Activated T-helper 9 cell treated with anti-CD3 and anti-CD28 coated beads, Interleukin-2, amount 50 U/mL, for 16 hours (primary cell): ENCODE data around the gene NUDT19.
"Not testable (repeated sequence)": the region's sequence is repeated elsewhere in the genome, so short reads cannot be mapped to it uniquely, and the experiment has no call there.

Experiments used
- DNase-seq: peaks from one replicate; pipeline ENCODE4 v3.0.0-alpha.2; 2020; ENCODE audit warnings: low read depth

NUDT19 gene

GRCh38 chr19:32716203-32716602, 24.6 kb downstream of the NUDT19 start:
- DNase-seq: not testable (repeated sequence)

GRCh38 chr19:32717496-32717895, 25.9 kb downstream of the NUDT19 start:
- no peak for DNase-seq

- no peak for DNase-seq
These were observed 26.7 kb downstream of the NUDT19 start for GRCh38 chr19:32718286-32718685.

GRCh38 chr19:32719611-32720059, 28.0 kb downstream of the NUDT19 start, which contains the start of gene TDRD12:
TSS of gene TDRD12 (plus strand) at chr19:32719767. CDS start at chr19:32720073, 306 bp downstream.
- DNase-seq: no peak

- no peak for DNase-seq
These were observed 28.8 kb downstream of the NUDT19 start for GRCh38 chr19:32720216-32720935.

- DNase-seq: no peak
These were observed 29.3 kb downstream of the NUDT19 start for GRCh38 chr19:32720936-32721250.

DNA sequence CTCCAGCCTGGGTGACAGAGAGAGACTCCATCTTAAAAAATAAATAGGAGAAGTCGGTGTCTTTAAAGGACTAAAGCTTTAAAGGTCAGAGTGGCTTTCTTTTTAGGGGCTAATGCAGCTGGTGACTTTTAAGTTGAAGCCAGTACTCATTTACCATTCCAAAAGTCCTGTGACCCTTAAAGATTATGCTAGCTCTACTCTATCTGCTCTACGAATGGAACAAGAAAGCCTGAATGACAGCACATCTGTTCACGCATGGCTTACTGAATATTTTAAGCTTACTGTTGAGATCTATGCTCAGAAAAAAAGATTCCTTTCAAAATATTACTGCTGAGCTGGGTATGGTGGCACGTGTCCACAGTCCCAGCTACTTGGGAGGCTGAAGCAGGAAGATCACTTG, 44.3 kb downstream of the NUDT19 start:
- DNase-seq: no peak

GRCh38 chr19:32743021-32743420, 51.4 kb downstream of the NUDT19 start:
- DNase-seq: no peak

DNA sequence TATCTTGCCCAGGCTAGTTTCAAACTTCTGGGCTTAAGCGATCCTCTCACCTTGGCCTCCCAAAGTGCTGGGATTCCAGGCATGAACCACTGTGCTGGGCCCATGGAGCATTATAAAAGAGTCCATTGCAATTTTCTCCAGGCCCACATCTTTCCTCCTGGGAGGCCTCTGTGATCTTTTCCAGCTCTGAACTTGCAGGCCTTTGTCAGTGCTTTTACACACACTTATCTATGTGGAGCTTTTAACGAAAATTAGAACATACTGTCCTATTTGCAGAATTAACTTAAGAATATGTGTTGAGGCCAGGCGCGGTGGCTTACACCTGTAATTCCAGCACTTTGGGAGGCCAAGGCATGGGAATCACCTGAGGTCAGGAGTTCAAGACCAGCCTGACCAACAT, 51.8 kb downstream of the NUDT19 start:
- DNase-seq: no peak

DNA sequence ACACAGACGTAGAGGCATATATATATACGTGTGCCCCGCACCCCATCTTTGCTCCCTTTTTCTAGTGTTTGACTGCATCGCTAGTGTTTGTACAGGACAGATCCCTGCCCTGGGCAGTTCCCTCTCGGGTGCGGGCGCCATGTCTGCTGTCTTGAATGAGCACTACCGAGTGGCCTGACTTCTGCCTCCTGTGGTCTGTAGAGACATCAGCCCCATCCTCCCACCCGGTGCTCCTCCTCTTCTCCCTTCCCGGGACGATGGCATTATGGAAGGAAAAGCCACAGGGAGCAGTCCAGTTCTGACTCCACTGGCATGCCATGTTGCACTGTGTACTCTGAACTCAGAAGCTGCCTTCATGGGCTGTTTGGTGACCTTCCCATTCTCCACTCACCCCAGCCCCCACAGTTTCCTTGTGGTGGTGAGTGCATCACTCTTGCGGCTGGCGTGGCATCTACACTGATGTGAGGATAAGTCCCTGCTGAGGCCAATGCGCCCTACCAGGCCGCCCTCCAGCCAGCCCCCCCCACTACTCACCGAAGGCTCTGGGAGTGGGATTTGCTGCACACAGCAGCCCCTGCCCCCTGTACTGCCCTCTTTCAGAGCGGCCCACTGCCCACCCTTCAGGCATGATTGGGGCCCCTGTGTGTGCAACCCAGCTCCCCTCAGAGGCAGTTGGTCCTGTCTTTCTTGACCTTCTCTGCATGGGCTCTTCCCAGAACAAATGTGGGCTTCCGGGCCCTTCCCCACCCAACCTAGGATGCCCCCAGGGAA, 53.1 kb downstream of the NUDT19 start:
- DNase-seq: no peak

- not testable (repeated sequence) for DNase-seq
These were observed 54.1 kb downstream of the NUDT19 start for GRCh38 chr19:32745594-32746251.

- not testable (repeated sequence) for DNase-seq
These were observed 55.1 kb downstream of the NUDT19 start for GRCh38 chr19:32746631-32747196.

DNA sequence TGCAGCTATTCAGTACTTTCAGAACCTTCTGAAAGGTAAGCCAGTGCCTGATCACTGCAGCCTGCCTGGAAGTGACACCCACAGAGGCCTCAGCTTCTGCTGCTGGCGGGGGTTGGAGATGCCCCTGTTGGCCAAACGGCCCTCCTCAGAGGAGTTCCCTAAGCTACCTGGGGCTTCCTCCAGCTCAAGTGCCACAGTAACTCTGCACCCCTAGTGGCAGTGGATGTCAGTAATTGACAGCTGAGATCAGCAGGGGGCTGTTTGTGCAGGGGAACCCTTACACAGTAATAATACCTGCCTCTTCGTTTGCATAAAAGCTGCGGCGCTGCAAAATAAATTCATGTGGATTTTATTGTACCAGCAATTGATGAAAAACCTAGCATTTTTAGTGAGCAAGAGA, 56.9 kb downstream of the NUDT19 start:
- DNase-seq: no peak

GRCh38 chr19:32748948-32749347, 57.3 kb downstream of the NUDT19 start:
- DNase-seq: no peak

DNA sequence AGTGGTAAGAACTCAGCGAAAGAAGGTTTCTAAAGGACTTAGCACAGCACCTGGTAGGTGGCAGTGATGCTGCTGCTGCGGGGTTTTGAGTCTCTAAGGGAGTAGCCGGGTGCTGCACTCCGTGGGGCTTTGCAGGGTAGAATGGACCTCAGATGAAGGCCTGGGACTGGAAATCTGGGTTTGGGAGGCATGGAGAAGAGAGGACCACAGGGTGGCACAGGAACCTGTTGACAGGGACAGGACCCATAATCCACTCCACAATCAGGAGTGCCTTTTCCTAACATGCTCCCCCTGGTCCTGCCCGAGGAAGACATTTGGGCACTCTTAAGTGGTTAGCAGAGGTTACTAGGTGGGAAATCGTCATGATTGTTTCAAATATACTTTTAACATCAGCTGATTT, 57.7 kb downstream of the NUDT19 start:
- DNase-seq: no peak

DNA sequence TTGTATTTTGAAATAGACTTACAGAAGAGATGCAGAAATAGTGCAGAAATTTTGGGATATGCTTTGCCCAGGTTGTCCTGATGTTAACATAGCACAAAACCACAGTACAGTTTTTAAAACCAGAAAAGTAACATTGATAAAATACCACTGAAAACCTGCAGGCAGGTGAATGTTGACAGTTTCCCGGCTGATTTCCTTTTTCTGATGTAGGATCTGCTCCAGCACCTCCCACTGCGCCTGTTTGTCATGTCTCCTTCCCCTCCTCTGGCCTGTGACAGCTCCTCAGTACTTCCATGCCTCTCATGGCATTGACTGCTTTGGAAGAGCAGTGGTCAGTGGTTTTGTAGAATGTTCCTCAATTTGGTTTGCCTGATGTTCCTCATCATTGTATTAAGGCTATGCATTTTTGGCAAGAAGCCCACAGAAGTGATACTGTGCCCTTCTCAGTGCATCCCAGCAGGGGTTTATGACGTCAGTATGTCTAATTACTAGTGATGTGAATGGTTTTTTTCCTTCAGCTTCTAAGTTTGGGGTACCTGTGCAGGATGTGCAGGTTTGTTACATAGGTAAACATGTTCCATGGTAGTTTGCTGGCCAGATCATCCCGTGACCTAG, 58.9 kb downstream of the NUDT19 start:
- DNase-seq: no peak

DNA sequence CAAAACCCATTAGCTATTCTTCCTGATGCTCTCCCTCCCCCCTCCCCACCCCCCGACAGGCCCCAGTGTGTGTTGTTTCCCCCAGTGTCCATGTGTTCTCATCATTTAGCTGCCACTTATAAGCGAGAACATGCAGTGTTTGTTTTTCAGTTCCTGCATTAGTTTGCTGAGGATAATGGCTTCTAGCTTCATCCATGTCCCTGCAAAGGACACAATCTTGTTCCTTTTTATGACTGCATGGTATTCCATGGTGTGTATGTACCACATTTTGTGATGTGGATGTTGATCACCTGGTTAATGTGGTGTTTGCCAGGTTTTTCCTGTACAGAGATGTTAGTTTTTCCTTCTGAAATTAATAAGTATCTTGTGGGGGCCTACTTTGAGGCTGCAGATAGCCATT, 59.4 kb downstream of the NUDT19 start:
- DNase-seq: no peak

- DNase-seq: no peak
These were observed 65.6 kb downstream of the NUDT19 start for GRCh38 chr19:32757189-32757588.
